ENCODE data around the gene USH2A.

DNA sequence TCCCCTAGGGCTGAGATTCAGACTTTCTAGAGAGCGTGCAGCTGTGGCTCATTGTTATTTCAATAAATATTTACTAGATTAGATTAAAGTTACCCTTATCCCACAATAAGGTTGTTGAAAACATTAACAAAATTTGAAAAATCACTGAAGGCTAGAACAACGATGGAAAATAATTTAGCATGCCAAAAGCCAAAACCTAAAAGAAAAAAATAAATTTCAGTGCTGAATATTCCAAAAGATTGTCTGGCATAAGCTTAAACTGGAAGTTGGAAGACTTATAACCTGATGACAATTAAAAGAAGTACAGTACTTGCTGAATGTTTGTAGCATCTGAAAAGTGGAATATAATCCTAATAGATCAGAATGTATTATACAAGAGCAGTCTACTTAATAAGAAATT lies 221.3 kb downstream of the USH2A start:
- TF ChIP-seq NFRKB (IDR thresholded peaks at IDR 0.05), result no peak
- TF ChIP-seq BHLHE40 (IDR thresholded peaks at IDR 0.05; ENCODE audit: borderline replicate concordance), result no peak
- no peak for TF ChIP-seq FOXA1 (IDR thresholded peaks at IDR 0.05)
- no peak for TF ChIP-seq PKNOX1 (IDR thresholded peaks at IDR 0.05)
- TF ChIP-seq LEF1 (IDR thresholded peaks at IDR 0.05; ENCODE audit: borderline replicate concordance), result no peak
- no peak for TF ChIP-seq L3MBTL2 (conservative IDR thresholded peaks at IDR 0.05)

Data from HEK293T (cell line).